HG03280 (cell line): ENCODE measurements around the gene SLC12A6.

Source experiments
- ATAC-seq: cut with Tn5 transposase; IDR thresholded peaks from one replicate; pipeline ENCODE4 v1.9.1; 2021; ENCODE audit warnings: mild to moderate bottlenecking, moderate library complexity; ENCODE audit not compliant: unreplicated experiment

Gene SLC12A6

GRCh38 chr15:34271493-34271892 lies 66.1 kb downstream of the SLC12A6 start:
- no peak for ATAC-seq

- ATAC-seq: no peak
Measured at GRCh38 chr15:34266751-34267150, 70.8 kb downstream of the SLC12A6 start.

- no peak for ATAC-seq
Measured at GRCh38 chr15:34264076-34264475, 73.5 kb downstream of the SLC12A6 start.

- no peak for ATAC-seq
Measured at GRCh38 chr15:34262362-34262761, 75.2 kb downstream of the SLC12A6 start.

- ATAC-seq: no peak
Measured at GRCh38 chr15:34259566-34259965, 78.0 kb downstream of the SLC12A6 start.

GRCh38 chr15:34258151-34258550 lies 79.4 kb downstream of the SLC12A6 start:
- no peak for ATAC-seq

- no peak for ATAC-seq
Measured at GRCh38 chr15:34252545-34252944, 85.0 kb downstream of the SLC12A6 start.

- no peak for ATAC-seq
Measured at GRCh38 chr15:34248190-34248589, 89.4 kb downstream of the SLC12A6 start.

GRCh38 chr15:34246276-34246976 lies 91.2 kb downstream of the SLC12A6 start:
- no peak for ATAC-seq

GRCh38 chr15:34243226-34243625 lies 94.4 kb downstream of the SLC12A6 start:
- no peak for ATAC-seq

- no peak for ATAC-seq
Measured at GRCh38 chr15:34242331-34242710, 95.3 kb downstream of the SLC12A6 start.

- no peak for ATAC-seq
Measured at GRCh38 chr15:34241376-34242330, 95.9 kb downstream of the SLC12A6 start.

- no peak for ATAC-seq
Measured at GRCh38 chr15:34240537-34240936, 97.0 kb downstream of the SLC12A6 start.

- no peak for ATAC-seq
Measured at GRCh38 chr15:34239151-34239808, 98.3 kb downstream of the SLC12A6 start.

- no peak for ATAC-seq
Measured at GRCh38 chr15:34233614-34234013, 104.0 kb downstream of the SLC12A6 start.

- no peak for ATAC-seq
Measured at GRCh38 chr15:34223904-34224596, 113.5 kb downstream of the SLC12A6 start.

- ATAC-seq: no peak
Measured at GRCh38 chr15:34217587-34218225, 119.9 kb downstream of the SLC12A6 start.

GRCh38 chr15:34216527-34217270 lies 120.9 kb downstream of the SLC12A6 start:
- no peak for ATAC-seq

GRCh38 chr15:34214135-34214534 lies 123.4 kb downstream of the SLC12A6 start:
- ATAC-seq: no peak

GRCh38 chr15:34213690-34214089 lies 123.9 kb downstream of the SLC12A6 start:
- ATAC-seq: no peak
